A549 treated with Hydrocortisone at 1 μM for 4 hours (cell line): Measurements from ENCODE around the gene IL37. TPM values are rescaled to one million over a fixed set of nuclear protein-coding genes. Genes with fewer than 3 reads are reported as not detected.

Experiments
- total RNA-seq: library from RNA; stranded (reverse); fragments of 200-300 nt; extraction: Qiagen RNA extraction; gene quantifications from 5 replicates; pipeline ENCODE4 v1.2.3, GENCODE V29; 2022

IL37 gene, protein sequence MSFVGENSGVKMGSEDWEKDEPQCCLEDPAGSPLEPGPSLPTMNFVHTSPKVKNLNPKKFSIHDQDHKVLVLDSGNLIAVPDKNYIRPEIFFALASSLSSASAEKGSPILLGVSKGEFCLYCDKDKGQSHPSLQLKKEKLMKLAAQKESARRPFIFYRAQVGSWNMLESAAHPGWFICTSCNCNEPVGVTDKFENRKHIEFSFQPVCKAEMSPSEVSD
- total RNA-seq, result not detected in 5 replicates

DNA sequence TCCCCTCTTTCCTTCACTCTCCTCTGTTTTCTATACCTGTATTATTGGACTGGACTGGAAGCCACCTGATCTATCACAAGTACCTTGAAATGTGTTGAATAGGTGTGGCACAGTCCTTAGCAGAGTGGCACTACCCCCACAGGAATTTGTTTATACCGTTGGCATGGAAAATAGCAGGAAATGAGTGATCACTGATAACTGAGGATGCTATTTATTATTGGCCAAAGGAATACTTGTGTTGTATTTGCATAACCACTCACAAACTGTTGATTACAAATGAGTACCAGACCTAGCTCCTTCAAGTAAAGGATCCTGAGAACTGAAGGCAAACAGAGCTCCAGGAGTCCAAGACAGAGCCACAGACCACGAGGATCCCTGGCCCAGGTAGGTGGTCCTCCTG is at the start of gene IL37:
Gene IL37 (plus strand): TSS at position 301 of the 400 bp plus-strand sequence. CDS start 1,848 bp downstream, outside the sequence.

Other genes starting within 250 kb of the IL37 start
- gene NT5DC4, start 190.1 kb upstream of the IL37 start, total RNA-seq, result not detected in 5 replicates
- 12.3 to 18.6 TPM (median 14.4 TPM) in 5 replicates for gene CKAP2L, start 146.6 kb upstream of the IL37 start, total RNA-seq
- gene IL1A, start 126.7 kb upstream of the IL37 start, total RNA-seq, result 0.17 to 0.24 TPM (median 0.23 TPM) in 5 replicates
- gene IL1B, start 74.4 kb upstream of the IL37 start, total RNA-seq, result 0.06 to 0.26 TPM (median 0.18 TPM) in 5 replicates
- gene IL36G, start 66.8 kb downstream of the IL37 start, total RNA-seq, result not detected in 5 replicates
- not detected in 5 replicates for gene IL36A, start 94.3 kb downstream of the IL37 start, total RNA-seq
- 0.08 to 0.20 TPM (median 0.12 TPM) in 3 of 5 replicates, not detected in the others for gene IL36B, start 141.7 kb downstream of the IL37 start, total RNA-seq
- 0.14 TPM in 1 of 5 replicates, not detected in the others for gene IL36RN, start 148.0 kb downstream of the IL37 start, total RNA-seq
- gene IL1F10, start 156.8 kb downstream of the IL37 start, total RNA-seq, result not detected in 5 replicates
- gene IL1RN, start 216.4 kb downstream of the IL37 start, total RNA-seq, result 0.23 to 0.51 TPM (median 0.39 TPM) in 5 replicates